WERI-Rb-1 (cell line): ENCODE results near the gene OR2M2.

Source experiments
- DNase-seq: peaks from one replicate; pipeline ENCODE4 v3.0.0-alpha.2; 2020
- H3K27ac ChIP-seq: fragments of 250-450 bp; sonication (Bioruptor Pico); 2 replicates; pipeline ENCODE4 v1.5.1; 2020; ENCODE audit warnings: mild to moderate bottlenecking, moderate library complexity
- H3K27me3 ChIP-seq: fragments of 250-450 bp; sonication (Bioruptor Pico); 2 replicates; pipeline ENCODE4 v1.5.1; 2021; ENCODE audit warnings: mild to moderate bottlenecking, low read depth, moderate library complexity; ENCODE audit not compliant: insufficient read depth, severe bottlenecking
- H3K36me3 ChIP-seq: fragments of 250-450 bp; sonication (Bioruptor Pico); 2 replicates; pipeline ENCODE4 v1.5.1; 2020; ENCODE audit warnings: mild to moderate bottlenecking, moderate library complexity
- H3K4me3 ChIP-seq: 2 replicates; pipeline ENCODE4 v1.5.1; 2011; ENCODE audit warnings: low read depth, mild to moderate bottlenecking, control low read depth, low read length
- H3K9me3 ChIP-seq: fragments of 250-450 bp; sonication (Bioruptor Pico); 2 replicates; pipeline ENCODE4 v1.5.1; 2021; ENCODE audit warnings: mild to moderate bottlenecking, moderate library complexity; ENCODE audit not compliant: severe bottlenecking
- TF ChIP-seq, protein P1 (sequence below): IDR thresholded peaks from 2 replicates; pipeline ENCODE4 v1.5.1; 2011; ENCODE audit warnings: low read depth, mild to moderate bottlenecking, control low read depth, inconsistent platforms, low read length

OR2M2 gene, protein sequence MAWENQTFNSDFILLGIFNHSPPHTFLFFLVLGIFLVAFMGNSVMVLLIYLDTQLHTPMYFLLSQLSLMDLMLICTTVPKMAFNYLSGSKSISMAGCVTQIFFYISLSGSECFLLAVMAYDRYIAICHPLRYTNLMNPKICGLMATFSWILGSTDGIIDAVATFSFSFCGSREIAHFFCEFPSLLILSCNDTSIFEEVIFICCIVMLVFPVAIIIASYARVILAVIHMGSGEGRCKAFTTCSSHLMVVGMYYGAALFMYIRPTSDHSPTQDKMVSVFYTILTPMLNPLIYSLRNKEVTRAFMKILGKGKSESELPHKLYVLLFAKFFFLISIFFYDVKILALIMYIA

DNA sequence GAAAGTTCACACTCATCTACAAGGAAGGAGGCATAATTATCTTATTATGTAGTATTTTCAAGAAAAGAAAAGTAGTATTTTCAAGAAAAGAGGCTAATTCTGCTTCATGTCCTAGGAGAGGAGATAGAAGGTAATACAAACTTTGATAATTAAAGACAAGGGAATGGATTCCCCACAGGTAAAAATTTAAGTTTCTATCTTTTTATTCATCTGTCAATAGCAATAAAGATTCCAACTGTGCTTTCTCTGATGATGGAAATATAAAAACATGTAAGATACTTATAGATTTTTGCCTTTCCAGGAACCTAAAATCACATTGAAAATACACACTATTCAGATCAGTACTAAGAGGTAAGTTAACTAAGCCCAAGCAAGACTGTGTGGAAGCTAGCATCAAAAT, at the start of gene OR2M2:
Gene OR2M2, plus strand, starts transcription at position 301 of the 400 bp plus-strand sequence. CDS start 5,165 bp downstream, outside the sequence.
- Histone ChIP-seq H3K36me3 (no peaks in the 10 kb centered on the region), H3K4me3 (no peak within 1 kb of the TSS), H3K9me3 (peaks cover 3% of the 10 kb centered on the region), H3K27ac (no peak within 1 kb of the TSS), H3K27me3 (peaks cover 60% of the 10 kb centered on the region)
- DNase-seq: no peak
- TF ChIP-seq, protein P1, sequence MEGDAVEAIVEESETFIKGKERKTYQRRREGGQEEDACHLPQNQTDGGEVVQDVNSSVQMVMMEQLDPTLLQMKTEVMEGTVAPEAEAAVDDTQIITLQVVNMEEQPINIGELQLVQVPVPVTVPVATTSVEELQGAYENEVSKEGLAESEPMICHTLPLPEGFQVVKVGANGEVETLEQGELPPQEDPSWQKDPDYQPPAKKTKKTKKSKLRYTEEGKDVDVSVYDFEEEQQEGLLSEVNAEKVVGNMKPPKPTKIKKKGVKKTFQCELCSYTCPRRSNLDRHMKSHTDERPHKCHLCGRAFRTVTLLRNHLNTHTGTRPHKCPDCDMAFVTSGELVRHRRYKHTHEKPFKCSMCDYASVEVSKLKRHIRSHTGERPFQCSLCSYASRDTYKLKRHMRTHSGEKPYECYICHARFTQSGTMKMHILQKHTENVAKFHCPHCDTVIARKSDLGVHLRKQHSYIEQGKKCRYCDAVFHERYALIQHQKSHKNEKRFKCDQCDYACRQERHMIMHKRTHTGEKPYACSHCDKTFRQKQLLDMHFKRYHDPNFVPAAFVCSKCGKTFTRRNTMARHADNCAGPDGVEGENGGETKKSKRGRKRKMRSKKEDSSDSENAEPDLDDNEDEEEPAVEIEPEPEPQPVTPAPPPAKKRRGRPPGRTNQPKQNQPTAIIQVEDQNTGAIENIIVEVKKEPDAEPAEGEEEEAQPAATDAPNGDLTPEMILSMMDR: no peak

DNA sequence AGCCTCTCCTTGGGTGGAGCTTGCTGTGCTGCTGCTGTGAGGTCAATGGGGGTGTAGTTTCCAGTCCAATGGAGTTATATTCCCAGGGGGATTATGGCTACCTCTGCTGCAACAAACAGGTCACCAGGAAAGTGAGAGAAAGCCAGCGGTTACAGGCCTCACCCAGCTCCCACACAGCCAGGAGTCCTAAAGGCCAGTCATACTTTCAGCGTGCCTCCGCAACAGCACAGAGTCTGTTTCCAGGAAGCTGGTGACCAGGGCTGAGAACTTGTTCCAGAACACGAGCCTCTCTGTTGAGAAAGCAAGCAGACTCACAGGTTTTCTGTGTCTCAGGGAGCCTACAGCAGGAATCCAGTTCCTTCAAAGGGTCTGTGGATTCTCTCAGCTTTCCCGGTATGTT, 47.0 kb upstream of the OR2M2 start:
- TF ChIP-seq, protein P1: no peak
- H3K27me3 ChIP-seq: peaks cover 77% of the 10 kb centered on the region
- H3K27ac ChIP-seq: no peak overlapping the region
- no peak for DNase-seq
- H3K4me3 ChIP-seq: no peak overlapping the region
- H3K9me3 ChIP-seq: no peaks in the 10 kb centered on the region
- H3K36me3 ChIP-seq: no peaks in the 10 kb centered on the region

- Histone ChIP-seq H3K27me3 (peaks cover 72% of the 10 kb centered on the region), H3K27ac (no peak overlapping the region), H3K9me3 (no peaks in the 10 kb centered on the region), H3K36me3 (no peaks in the 10 kb centered on the region), H3K4me3 (no peak overlapping the region)
- TF ChIP-seq, protein P1: no peak
- DNase-seq: no peak
Measured at GRCh38 chr1:248136811-248137210, 37.8 kb upstream of the OR2M2 start.

GRCh38 chr1:248140846-248141245, 33.8 kb upstream of the OR2M2 start:
- Histone ChIP-seq H3K4me3 (no peak overlapping the region), H3K27me3 (peaks cover 66% of the 10 kb centered on the region), H3K27ac (no peak overlapping the region), H3K36me3 (no peaks in the 10 kb centered on the region), H3K9me3 (no peaks in the 10 kb centered on the region)
- DNase-seq: no peak
- TF ChIP-seq, protein P1: no peak

- Histone ChIP-seq H3K27me3 (peaks cover 69% of the 10 kb centered on the region), H3K36me3 (no peaks in the 10 kb centered on the region), H3K9me3 (no peaks in the 10 kb centered on the region), H3K4me3 (no peak overlapping the region), H3K27ac (no peak overlapping the region)
- DNase-seq: no peak
- TF ChIP-seq, protein P1: no peak
Measured at GRCh38 chr1:248143311-248143710, 31.3 kb upstream of the OR2M2 start.
